Mesendoderm (in vitro differentiated cells): ENCODE measurements around the gene AKR7A3.

Source experiments
- DNase-seq: peaks from one replicate; pipeline ENCODE4 v3.0.0; 2013
- H2AK5ac ChIP-seq: 2 replicates; pipeline ENCODE4 v1.6.1; 2013; ENCODE audit warnings: low read length, inconsistent platforms
- H2BK120ac ChIP-seq: 2 replicates; pipeline ENCODE4 v1.6.1; 2013; ENCODE audit warnings: low read depth, mild to moderate bottlenecking, low read length, moderate library complexity, mixed read lengths
- H2BK15ac ChIP-seq: replicated peaks from 2 replicates; pipeline ENCODE4 v1.6.1; 2013; ENCODE audit warnings: low read depth, mild to moderate bottlenecking, moderate library complexity
- H2BK5ac ChIP-seq: 2 replicates; pipeline ENCODE4 v1.6.1; 2013; ENCODE audit warnings: low read length, inconsistent platforms
- H3K18ac ChIP-seq: 2 replicates; pipeline ENCODE4 v1.6.1; 2013; ENCODE audit warnings: mild to moderate bottlenecking, low read length, mixed read lengths
- H3K23ac ChIP-seq: one replicate; pipeline ENCODE4 v1.6.1; 2013; ENCODE audit warnings: low read length
- H3K27ac ChIP-seq: 2 replicates; pipeline ENCODE4 v1.5.1; 2013; ENCODE audit warnings: low read depth, mild to moderate bottlenecking, inconsistent platforms, low read length, moderate library complexity
- H3K27me3 ChIP-seq: 2 replicates; pipeline ENCODE4 v1.6.1; 2013; ENCODE audit warnings: low read length, control low read depth, mild to moderate bottlenecking, inconsistent platforms; ENCODE audit not compliant: insufficient read depth, poor library complexity
- H3K36me3 ChIP-seq: 2 replicates; pipeline ENCODE4 v1.6.1; 2013; ENCODE audit warnings: low read length, inconsistent platforms; ENCODE audit not compliant: control insufficient read depth, insufficient read depth
- H3K4ac ChIP-seq: one replicate; pipeline ENCODE4 v1.6.1; 2013; ENCODE audit warnings: low read depth, mild to moderate bottlenecking, low read length, moderate library complexity
- H3K4me1 ChIP-seq: 2 replicates; pipeline ENCODE4 v1.6.1; 2013; ENCODE audit warnings: low read depth, low read length, inconsistent platforms; ENCODE audit not compliant: control insufficient read depth
- H3K4me2 ChIP-seq: 2 replicates; pipeline ENCODE4 v1.6.1; 2013; ENCODE audit warnings: low read length
- H3K4me3 ChIP-seq: 2 replicates; pipeline ENCODE4 v1.5.1; 2013; ENCODE audit warnings: mild to moderate bottlenecking, low read length
- H3K56ac ChIP-seq: one replicate; pipeline ENCODE4 v1.6.1; 2013; ENCODE audit warnings: low read length
- H3K79me1 ChIP-seq: 2 replicates; pipeline ENCODE4 v1.6.1; 2013; ENCODE audit warnings: low read length, inconsistent platforms
- H3K79me2 ChIP-seq: 2 replicates; pipeline ENCODE4 v1.6.1; 2013; ENCODE audit warnings: mild to moderate bottlenecking, low read length; ENCODE audit not compliant: control insufficient read depth, insufficient read depth
- H3K9ac ChIP-seq: 2 replicates; pipeline ENCODE4 v1.6.1; 2013; ENCODE audit warnings: low read length, inconsistent platforms
- H4K5ac ChIP-seq: one replicate; pipeline ENCODE4 v1.6.1; 2013; ENCODE audit warnings: low read length
- H4K8ac ChIP-seq: one replicate; pipeline ENCODE4 v1.6.1; 2013; ENCODE audit warnings: low read depth, mild to moderate bottlenecking, control low read depth, low read length, moderate library complexity
- WGBS: extraction: QIAGEN DNeasy Blood & Tissue Kit; methylation state at CpG from one replicate; pipeline ENCODE4 v1.1.7; 2013; ENCODE audit warnings: low lambda C conversion rate, missing lambda C conversion rate; ENCODE audit not compliant: insufficient coverage; ENCODE audit errors: extremely low coverage; 5-methylcytosine and 5-hydroxymethylcytosine counted together

Gene AKR7A3

GRCh38 chr1:19315378-19316198 lies 27.0 kb upstream of the AKR7A3 start:
- Histone ChIP-seq H3K27ac (no peak overlapping the region), H3K4me2 (no peak overlapping the region)
- DNase-seq, result no peak

GRCh38 chr1:19313961-19314882 lies 25.7 kb upstream of the AKR7A3 start:
- no peak overlapping the region for H2BK120ac ChIP-seq
- WGBS, result no CpG with 5 or more reads among the region's 10 CpGs
- no peak overlapping the region for H3K4me3 ChIP-seq

More at GRCh38 chr1:19315378-19316198, 27.0 kb upstream of the AKR7A3 start:
- no peak overlapping the region for H3K9ac ChIP-seq
- no peak overlapping the region for H2BK5ac ChIP-seq
- no peak overlapping the region for H4K8ac ChIP-seq
- peaks cover 16% of the 10 kb centered on the region for H3K79me1 ChIP-seq
- no peak overlapping the region for H3K4me3 ChIP-seq
- H4K5ac ChIP-seq, result no peak overlapping the region
- H2BK15ac ChIP-seq, result no peak overlapping the region
- H3K18ac ChIP-seq, result no peak overlapping the region
- peaks cover 5% of the 10 kb centered on the region for H3K4me1 ChIP-seq
- WGBS, result no CpG with 5 or more reads among the region's 17 CpGs
- no peaks in the 10 kb centered on the region for H3K27me3 ChIP-seq
- H3K4ac ChIP-seq, result no peak overlapping the region
- H3K23ac ChIP-seq, result no peak overlapping the region
- peaks cover 1% of the 10 kb centered on the region for H3K36me3 ChIP-seq
- no peaks in the 10 kb centered on the region for H3K79me2 ChIP-seq
- H2BK120ac ChIP-seq, result no peak overlapping the region
- H2AK5ac ChIP-seq, result no peak overlapping the region
- no peak overlapping the region for H3K56ac ChIP-seq

GRCh38 chr1:19313636-19313959 lies 25.0 kb upstream of the AKR7A3 start:
- Histone ChIP-seq H3K9ac (no peak overlapping the region), H2BK120ac (no peak overlapping the region), H2BK15ac (no peak overlapping the region), H3K4me2 (no peak overlapping the region), H3K36me3 (no peaks in the 10 kb centered on the region), H3K27me3 (no peaks in the 10 kb centered on the region), H3K56ac (peak overlapping the region; percentile 42), H4K8ac (no peak overlapping the region), H3K27ac (no peak overlapping the region), H2BK5ac (no peak overlapping the region), H3K4me3 (no peak overlapping the region), H3K79me2 (no peaks in the 10 kb centered on the region), H3K23ac (no peak overlapping the region), H2AK5ac (no peak overlapping the region), H3K4me1 (peaks cover 5% of the 10 kb centered on the region), H4K5ac (no peak overlapping the region), H3K4ac (no peak overlapping the region), H3K79me1 (peaks cover 16% of the 10 kb centered on the region), H3K18ac (no peak overlapping the region)
- WGBS, result no CpG with 5 or more reads among the region's 4 CpGs
- DNase-seq, result no peak

More at GRCh38 chr1:19313961-19314882, 25.7 kb upstream of the AKR7A3 start:
- H3K79me1 ChIP-seq, result peaks cover 16% of the 10 kb centered on the region
- no peak overlapping the region for H3K4ac ChIP-seq
- H2AK5ac ChIP-seq, result no peak overlapping the region
- DNase-seq, result no peak
- no peaks in the 10 kb centered on the region for H3K79me2 ChIP-seq
- H3K36me3 ChIP-seq, result peaks cover 1% of the 10 kb centered on the region
- H3K18ac ChIP-seq, result no peak overlapping the region
- H4K8ac ChIP-seq, result no peak overlapping the region
- H3K56ac ChIP-seq, result no peak overlapping the region
- no peak overlapping the region for H4K5ac ChIP-seq
- no peak overlapping the region for H2BK5ac ChIP-seq
- no peak overlapping the region for H3K4me2 ChIP-seq
- peaks cover 5% of the 10 kb centered on the region for H3K4me1 ChIP-seq
- H3K27ac ChIP-seq, result no peak overlapping the region
- H3K23ac ChIP-seq, result no peak overlapping the region
- no peaks in the 10 kb centered on the region for H3K27me3 ChIP-seq
- H3K9ac ChIP-seq, result no peak overlapping the region
- no peak overlapping the region for H2BK15ac ChIP-seq

- peak overlapping the region; percentile 97 for H3K56ac ChIP-seq
- peak overlapping the region; percentile 90 for H3K9ac ChIP-seq
- no peak overlapping the region for H2BK120ac ChIP-seq
- peak overlapping the region; percentile 71 for H3K4me3 ChIP-seq
- no peak for DNase-seq
- no peak overlapping the region for H4K8ac ChIP-seq
- peak overlapping the region; percentile 94 for H3K4me2 ChIP-seq
- H3K4ac ChIP-seq, result no peak overlapping the region
- peak overlapping the region; percentile 8 for H3K27ac ChIP-seq
- peak overlapping the region; percentile 62 for H3K18ac ChIP-seq
- H3K27me3 ChIP-seq, result no peaks in the 10 kb centered on the region
- no peak overlapping the region for H2AK5ac ChIP-seq
- no peaks in the 10 kb centered on the region for H3K79me2 ChIP-seq
- 67% methylated on average over 1 of the region's 20 CpGs for WGBS
- H3K36me3 ChIP-seq, result no peaks in the 10 kb centered on the region
- H3K4me1 ChIP-seq, result peaks cover 5% of the 10 kb centered on the region
- peaks cover 16% of the 10 kb centered on the region for H3K79me1 ChIP-seq
- no peak overlapping the region for H2BK5ac ChIP-seq
- H3K23ac ChIP-seq, result no peak overlapping the region
- H4K5ac ChIP-seq, result no peak overlapping the region
- H2BK15ac ChIP-seq, result no peak overlapping the region
Observed at GRCh38 chr1:19312782-19313635, 24.4 kb upstream of the AKR7A3 start.

GRCh38 chr1:19311931-19312781 lies 23.6 kb upstream of the AKR7A3 start, which contains the start of the genes AKR7A2 and SLC66A1:
TSS of gene AKR7A2 (minus strand) at chr1:19312144. CDS start at chr1:19312124, 20 bp downstream.
TSS of gene SLC66A1 (plus strand) at chr1:19312326. CDS start at chr1:19317678, 5,352 bp downstream.
- Histone ChIP-seq H3K27ac (peak within 1 kb of the TSS; percentile 10), H3K4me1 (peaks cover 5% of the 10 kb centered on the region), H3K56ac (peak within 1 kb of the TSS; percentile 97), H3K4me2 (peak within 1 kb of the TSS; percentile 94), H2AK5ac (no peak within 1 kb of the TSS), H3K4me3 (peak within 1 kb of the TSS; percentile 73), H3K36me3 (no peaks in the 10 kb centered on the region), H4K5ac (no peak within 1 kb of the TSS), H3K27me3 (no peaks in the 10 kb centered on the region), H2BK15ac (no peak within 1 kb of the TSS), H3K79me2 (no peaks in the 10 kb centered on the region), H3K23ac (peak within 1 kb of the TSS; percentile 100), H2BK5ac (no peak within 1 kb of the TSS), H2BK120ac (no peak within 1 kb of the TSS), H3K18ac (peak within 1 kb of the TSS; percentile 62), H3K9ac (peak within 1 kb of the TSS; percentile 96), H4K8ac (no peak within 1 kb of the TSS), H3K4ac (peak within 1 kb of the TSS; percentile 17), H3K79me1 (peaks cover 16% of the 10 kb centered on the region)
- no CpG with 5 or more reads among the region's 105 CpGs for WGBS
- peak; percentile 94 for DNase-seq
